ENCODE results near the gene TAF1D.

The TAF1D gene

DNA sequence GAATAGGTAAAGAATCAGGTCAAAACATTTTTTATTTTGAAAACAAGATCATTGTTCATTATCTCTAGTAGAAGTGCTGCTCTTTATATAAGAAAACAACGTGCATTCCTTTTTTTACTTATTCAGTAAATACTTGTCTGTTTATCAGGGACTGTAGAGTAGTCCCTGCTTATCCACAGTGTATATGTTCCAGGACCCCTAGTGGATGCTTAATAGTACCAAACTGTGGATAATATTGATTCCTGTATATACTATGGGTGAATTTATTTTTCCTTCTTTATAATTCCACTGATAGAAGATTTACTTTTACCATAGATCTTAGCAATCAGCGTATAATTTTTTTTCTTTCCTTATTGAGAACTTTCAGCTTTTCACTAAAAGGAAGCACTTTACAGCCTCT lies 47.2 kb downstream of the TAF1D start:
- TF ChIP-seq CEBPB (IDR thresholded peaks at IDR 0.05) (no peak), NFIC (IDR thresholded peaks at IDR 0.05) (no peak), EP300 (IDR thresholded peaks at IDR 0.05; ENCODE audit: borderline replicate concordance) (no peak), ZBTB7A (IDR thresholded peaks at IDR 0.05; ENCODE audit: low read depth) (no peak), TCF12 (IDR thresholded peaks at IDR 0.05; ENCODE audit: low read depth) (no peak), MAX (IDR thresholded peaks at IDR 0.05) (no peak), TAF1 (IDR thresholded peaks at IDR 0.05; ENCODE audit: low read depth) (no peak)

GRCh38 chr11:93689240-93689639 lies 52.1 kb downstream of the TAF1D start:
- TF ChIP-seq NFIC (IDR thresholded peaks at IDR 0.05) (no peak), CEBPB (IDR thresholded peaks at IDR 0.05) (no peak), ZBTB7A (IDR thresholded peaks at IDR 0.05; ENCODE audit: low read depth) (no peak), RAD21 (IDR thresholded peaks at IDR 0.05; ENCODE audit: low read depth) (no peak), TEAD4 (IDR thresholded peaks at IDR 0.05) (no peak), REST (IDR thresholded peaks at IDR 0.05; ENCODE audit: low read depth) (no peak), EP300 (IDR thresholded peaks at IDR 0.05; ENCODE audit: borderline replicate concordance) (no peak), TAF1 (IDR thresholded peaks at IDR 0.05; ENCODE audit: low read depth) (no peak), MAX (IDR thresholded peaks at IDR 0.05) (no peak), FOXM1 (IDR thresholded peaks at IDR 0.05; ENCODE audit: borderline replicate concordance, low read depth) (no peak), YY1 (IDR thresholded peaks at IDR 0.05; ENCODE audit: low read depth) (no peak), EGR1 (IDR thresholded peaks at IDR 0.05) (no peak), CREB1 (IDR thresholded peaks at IDR 0.05; ENCODE audit: low read depth) (no peak), TCF12 (IDR thresholded peaks at IDR 0.05; ENCODE audit: low read depth) (no peak)

DNA sequence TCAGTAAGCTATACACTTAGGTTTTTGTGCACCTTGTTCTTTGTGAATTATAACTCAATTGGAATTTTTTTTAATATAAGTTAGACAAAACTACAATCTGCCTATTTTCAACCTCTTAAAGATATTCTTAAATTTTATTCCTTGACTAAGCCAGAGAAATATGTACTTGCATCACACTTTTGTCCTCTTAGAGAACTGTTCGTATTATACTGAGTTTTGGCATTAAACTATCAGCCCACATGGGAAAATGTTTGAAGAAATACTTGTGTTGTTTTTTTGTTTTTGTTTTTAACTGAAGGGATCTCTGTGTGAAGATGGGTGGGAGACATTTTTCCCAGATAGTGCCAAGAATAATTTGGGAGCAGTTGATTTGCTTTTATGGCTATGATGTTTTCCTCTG lies 54.5 kb downstream of the TAF1D start:
- no peak for TF ChIP-seq TEAD4 (IDR thresholded peaks at IDR 0.05)
- no peak for TF ChIP-seq EP300 (IDR thresholded peaks at IDR 0.05; ENCODE audit: borderline replicate concordance)

DNA sequence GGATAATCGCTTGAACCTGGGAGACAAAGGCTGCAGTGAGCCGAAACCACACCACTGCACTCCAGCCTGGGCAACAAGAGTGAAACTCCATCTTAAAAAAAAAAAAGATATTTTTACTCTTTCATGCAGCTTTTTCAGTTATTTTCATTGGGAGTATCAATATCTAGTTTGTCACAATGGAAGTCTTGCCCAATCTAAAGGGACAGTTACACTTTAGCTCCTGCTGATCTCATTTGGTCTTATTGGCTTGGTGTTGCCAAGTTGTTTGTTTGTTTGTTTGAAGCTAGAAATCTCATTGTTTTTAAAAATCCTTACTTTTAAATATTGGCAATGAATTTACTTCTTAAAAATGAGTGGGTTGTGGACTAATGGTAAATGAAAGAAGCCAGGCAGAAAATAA lies 55.1 kb downstream of the TAF1D start:
- TF ChIP-seq EGR1 (IDR thresholded peaks at IDR 0.05): no peak
- TF ChIP-seq MAX (IDR thresholded peaks at IDR 0.05): no peak
- no peak for TF ChIP-seq EP300 (IDR thresholded peaks at IDR 0.05; ENCODE audit: borderline replicate concordance)
- no peak for TF ChIP-seq TCF12 (IDR thresholded peaks at IDR 0.05; ENCODE audit: low read depth)
- no peak for TF ChIP-seq NFIC (IDR thresholded peaks at IDR 0.05)
- TF ChIP-seq FOXM1 (IDR thresholded peaks at IDR 0.05; ENCODE audit: borderline replicate concordance, low read depth): no peak
- TF ChIP-seq CREB1 (IDR thresholded peaks at IDR 0.05; ENCODE audit: low read depth): no peak
- no peak for TF ChIP-seq TEAD4 (IDR thresholded peaks at IDR 0.05)
- TF ChIP-seq, protein P1, sequence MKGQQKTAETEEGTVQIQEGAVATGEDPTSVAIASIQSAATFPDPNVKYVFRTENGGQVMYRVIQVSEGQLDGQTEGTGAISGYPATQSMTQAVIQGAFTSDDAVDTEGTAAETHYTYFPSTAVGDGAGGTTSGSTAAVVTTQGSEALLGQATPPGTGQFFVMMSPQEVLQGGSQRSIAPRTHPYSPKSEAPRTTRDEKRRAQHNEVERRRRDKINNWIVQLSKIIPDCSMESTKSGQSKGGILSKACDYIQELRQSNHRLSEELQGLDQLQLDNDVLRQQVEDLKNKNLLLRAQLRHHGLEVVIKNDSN (IDR thresholded peaks at IDR 0.05): no peak

Data from Ishikawa (cell line).